Inflammatory macrophage (primary cell): ENCODE data around the gene APH1B.
"Not testable (repeated sequence)": the region's sequence is repeated elsewhere in the genome, so short reads cannot be mapped to it uniquely, and the experiment has no call there.

ENCODE experiments used
- DNase-seq, 2 donors: peaks; one replicate each; pipeline ENCODE4 v3.0.0-alpha.2; 2020 to 2022

APH1B gene

DNA sequence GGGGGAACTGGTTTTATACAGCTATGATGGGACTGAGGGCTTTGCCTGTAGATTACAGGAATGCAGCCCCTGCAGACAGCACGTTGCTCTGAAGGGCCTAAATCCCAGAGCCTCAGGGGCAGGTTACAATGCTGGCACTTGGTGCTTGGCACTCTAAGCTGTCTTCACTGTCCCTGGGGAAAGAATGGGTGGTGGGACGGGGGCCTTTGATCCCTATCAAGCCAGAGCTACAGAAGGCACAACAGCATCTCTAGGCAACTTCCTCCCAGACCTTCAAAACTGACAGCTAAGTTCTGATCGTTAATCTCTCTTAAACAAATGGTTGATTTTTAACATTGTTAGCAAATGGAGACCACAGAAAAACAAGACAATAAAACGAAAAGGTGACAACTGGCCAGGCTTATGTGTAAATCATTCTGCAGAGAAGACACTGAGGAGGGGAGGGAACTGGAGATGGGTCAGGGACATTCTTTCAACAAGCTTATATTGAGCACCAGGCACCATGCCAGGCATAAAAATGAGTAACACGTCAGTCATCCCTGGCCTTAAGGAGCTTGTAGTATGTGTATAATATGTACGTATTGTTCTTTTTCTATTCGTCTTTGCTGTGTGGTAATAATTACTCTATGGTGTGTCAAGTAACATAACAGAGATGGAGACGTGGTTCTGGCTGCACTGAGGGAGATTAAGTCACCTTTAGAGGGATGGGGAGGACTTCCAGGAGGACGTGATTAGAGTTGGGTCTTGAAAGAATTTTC lies 55.1 kb downstream of the APH1B start:
- DNase-seq = no peak

DNA sequence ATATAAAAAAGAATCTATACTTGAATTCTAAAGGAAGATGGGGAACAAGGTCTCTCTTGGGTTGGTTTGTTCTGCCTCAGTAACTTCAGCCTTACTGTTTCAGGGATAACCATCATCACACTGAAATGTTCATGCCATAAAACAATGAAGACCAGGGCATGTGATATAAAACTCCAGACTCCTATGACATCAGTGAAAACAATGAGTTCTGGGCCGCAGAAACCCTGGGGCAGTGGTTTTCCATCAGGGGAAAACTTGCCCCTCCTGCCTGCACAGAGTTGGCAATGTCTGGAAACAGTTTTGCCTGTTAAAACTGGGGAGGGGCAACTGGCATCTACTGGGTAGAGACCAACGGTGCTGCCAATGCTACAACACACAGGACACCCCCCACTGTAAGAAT lies 57.4 kb downstream of the APH1B start:
- DNase-seq = no peak

DNA sequence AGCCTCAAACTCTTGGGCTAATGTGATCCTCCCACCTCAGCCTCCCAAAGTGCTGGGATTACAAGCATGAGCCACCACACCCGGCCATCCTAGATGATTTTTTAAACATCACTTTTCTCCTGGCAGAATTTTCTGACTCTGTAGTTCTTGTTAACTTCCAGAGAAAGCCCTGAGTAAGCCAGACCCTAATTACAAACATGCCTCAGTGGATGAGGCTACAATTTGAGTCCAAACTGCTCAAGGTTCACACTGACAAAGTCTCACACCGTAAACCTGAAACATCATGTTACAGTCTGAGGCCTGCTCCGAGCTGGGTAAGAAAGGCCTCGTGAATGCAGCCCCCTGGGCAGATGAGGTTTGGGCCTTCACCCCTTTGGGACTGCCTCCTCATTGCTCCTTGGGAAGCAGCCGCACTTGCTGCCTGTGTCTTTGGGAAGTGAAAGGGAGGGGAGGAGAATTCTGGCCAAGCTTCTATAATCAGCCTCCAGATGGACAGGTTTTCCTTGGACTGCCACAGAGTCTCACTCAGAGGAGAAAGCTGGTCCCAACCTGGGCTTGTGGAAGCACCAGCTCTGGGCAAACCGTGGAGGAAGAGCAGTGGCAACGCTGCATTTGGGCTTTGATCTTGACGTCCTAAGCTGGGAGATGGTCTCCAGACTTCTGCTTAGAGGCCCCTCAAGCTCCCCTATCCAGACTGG lies 58.3 kb downstream of the APH1B start:
- DNase-seq = no peak

DNA sequence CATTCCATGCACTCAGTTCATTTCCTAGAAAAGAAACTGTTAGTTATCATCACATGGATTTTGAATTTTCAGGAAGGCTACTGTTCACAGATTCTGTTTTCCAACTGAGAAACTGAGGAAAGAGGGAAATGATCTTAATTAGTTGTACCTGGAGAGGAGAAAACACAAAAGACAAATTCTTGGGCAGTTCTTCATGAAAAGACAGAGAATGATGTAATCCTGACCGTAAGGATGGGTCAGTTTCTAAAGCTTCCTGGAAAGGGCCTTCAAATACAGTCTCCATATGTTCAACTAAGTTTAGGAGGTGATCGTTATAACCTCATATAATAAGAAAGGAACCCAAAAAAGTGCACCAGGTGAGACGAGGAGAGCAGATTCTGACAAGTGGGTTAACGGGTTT lies 59.6 kb downstream of the APH1B start:
- no peak for DNase-seq

DNA sequence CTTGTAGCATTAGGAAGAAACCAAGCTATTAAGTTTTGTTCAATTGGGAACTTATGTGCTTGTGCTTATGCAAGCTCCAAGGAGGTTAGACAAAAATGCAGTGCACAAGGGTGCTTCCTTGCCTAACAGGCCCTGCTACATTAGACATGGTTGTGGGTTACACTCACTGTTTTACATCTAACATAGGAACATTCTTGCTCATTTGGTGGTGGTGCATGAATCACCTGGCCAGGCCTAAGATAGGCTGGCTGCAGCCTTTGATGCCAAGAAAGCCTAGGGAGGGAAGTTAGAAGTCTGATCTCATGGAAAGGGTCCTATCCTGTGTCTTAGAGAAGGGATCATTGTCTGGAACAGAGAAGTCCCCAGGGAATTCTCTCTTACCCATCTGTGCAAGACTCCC lies 60.8 kb downstream of the APH1B start:
- DNase-seq = no peak

DNA sequence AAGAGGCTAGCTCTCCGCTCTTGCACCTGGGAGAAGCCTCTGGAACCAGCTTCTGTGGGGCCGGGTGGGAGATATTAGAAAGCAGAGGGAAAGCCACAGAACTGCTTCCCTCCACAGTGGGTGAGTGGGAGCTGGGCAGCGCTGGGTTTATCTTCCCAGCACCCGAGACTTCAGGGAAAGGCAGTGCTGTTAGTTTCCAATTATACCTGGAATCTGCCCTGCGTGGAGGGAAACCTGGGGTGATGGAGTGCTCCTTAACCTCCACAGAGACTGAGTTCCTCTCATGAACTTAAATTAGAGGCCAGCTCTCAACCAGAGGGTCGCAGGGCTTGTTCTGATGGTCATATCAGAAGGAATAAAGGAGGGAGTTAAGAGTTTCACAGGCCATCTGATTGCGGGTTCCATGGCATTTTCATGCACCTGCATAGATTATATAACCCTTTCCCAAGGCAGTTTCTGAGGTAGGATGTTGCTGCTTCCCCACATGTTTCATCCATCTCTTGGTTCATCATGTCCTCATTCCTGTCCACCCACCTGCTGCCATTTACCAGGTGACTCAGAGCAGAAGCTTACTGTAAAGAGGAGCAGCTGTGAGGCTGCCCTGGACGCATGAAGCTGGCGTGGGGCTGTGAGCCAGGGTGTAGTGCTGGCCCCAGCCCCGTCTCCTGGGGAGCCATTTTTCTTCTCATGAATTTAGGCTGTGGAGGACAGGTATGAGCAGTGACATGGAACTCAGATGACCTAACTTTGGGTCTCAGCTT lies 61.8 kb downstream of the APH1B start:
- no peak for DNase-seq

DNA sequence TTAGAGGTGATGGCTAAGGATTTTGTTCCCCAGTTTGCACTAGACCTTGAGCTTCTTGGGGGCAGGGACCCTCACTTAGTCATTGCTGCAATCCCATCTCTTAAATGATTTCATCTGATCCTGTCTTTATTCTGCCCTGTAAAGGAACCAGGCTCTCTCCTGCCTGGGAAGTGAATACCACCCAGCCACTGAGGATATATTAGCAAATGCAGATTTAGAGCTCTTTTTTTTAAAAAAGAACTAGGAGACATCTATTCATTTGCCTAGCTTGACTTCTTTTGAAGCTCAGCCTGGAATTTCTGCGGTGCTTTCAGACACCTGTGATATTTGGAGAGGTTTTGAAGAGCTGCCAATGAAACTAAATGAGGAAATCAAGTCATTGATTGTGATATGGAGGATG lies 62.4 kb downstream of the APH1B start:
- DNase-seq = no peak

DNA sequence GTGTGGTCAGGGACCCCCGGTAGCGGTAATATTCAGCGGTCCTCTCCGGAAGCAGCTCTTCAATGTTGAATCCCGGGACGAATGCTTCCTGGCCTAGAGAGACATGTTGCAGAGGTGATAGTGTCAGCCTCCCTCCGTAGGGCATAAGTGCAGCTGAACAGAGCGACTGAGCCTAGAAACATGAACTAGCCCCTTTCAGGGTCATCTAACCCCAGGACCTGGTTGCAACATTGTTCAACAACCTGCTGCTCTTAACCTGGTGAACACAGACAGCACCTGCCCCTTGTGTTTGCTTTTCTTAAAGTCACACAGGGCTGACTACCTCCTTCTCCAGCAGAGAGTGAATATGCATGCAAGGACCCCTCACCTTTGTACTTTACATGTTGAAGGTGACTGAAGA lies 62.9 kb downstream of the APH1B start:
- DNase-seq = no peak

DNA sequence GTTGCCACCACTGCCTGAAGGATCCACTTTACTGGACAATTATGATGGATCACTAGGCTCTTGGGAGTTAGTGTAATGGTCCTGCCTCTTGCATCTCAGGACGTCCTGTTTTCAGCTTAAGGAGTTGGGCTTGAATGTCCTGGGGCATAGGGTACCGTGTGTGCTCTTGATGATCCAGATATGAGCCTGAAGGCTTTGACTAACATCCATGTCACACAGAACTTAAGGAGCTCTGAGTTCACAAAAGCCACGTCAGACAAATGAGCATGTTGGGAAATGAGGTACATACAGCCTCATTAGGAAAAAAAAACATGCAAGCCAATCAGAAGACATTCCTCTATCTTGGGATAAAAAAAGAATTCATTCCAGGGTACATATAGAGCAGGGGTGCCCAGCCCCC lies 63.5 kb downstream of the APH1B start:
- no peak for DNase-seq

DNA sequence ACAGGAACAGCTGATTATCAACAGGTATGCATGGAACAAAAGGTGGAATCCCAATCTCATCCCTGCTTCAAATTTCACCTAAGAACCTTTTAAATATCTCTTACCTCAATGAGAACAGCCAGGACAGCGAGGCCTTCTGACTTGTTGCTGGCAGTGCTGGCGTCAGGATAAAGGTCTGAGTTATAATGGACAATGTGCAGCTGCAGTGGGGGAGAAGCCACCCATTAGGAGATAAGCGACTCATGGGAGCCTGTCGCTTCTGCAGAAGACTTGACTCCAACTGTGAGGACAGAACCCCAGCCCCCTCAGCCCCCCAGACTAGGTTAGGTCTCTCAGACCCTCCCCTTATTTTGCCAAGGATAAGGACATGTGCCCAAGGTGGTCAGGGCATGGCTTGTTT lies 64.5 kb downstream of the APH1B start:
- no peak for DNase-seq

DNA sequence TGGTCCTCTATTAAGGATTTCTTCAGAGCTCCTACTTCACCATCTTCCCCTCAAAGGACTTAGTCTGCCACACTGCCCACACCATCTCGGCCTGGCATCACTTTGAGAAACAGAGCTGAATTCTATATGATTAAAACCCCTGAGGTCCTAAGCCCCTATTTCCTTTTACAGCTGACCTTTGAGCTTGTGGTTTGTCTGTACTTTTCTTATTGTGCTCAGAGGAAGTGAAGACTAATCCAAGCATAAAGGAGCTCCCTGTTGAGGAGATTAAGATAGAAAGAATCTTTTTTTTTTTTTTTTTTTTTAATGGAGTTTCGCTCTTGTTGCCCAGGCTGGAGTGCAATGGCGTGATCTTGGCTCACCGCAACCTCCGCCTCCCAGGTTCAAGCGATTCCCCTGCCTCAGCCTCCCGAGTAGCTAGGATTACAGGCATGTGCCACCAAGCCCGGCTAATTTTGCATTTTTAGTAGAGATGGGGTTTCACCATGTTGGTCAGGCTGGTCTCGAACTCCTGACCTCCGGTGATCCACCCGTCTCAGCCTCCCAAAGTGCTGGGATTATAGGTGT lies 65.7 kb downstream of the APH1B start:
- not testable (repeated sequence) for DNase-seq

DNA sequence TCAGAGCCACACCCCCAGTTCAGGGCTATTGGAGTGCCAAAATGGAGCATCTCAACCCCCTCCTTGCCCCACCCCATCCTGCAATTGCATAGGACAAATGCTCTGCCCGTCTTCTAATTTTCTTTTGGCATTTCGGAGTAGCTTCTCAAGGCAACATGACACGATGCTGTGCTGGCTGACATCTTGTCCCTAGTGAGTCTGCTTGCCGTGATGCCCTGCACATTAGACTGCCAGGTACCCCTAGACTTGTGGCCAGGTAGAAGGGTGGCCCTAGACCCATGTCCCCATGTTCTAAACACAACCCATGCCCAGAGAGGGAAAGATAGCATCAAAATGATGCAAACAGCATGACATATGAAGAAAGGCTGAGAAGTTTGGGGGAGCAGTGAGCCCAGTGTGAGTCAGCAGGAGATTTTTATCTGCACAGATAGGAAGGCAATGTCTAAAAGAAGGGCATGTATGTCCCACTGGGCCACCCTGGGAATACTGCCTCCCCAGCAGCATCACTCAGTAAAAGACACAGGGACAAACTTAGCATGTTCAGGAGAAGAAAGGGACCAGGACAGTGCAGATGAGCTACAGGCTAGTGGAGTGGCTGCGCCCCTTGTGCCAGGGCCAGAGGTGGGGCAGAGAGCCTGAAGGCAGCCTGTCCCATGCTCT lies 67.5 kb downstream of the APH1B start:
- DNase-seq = no peak

DNA sequence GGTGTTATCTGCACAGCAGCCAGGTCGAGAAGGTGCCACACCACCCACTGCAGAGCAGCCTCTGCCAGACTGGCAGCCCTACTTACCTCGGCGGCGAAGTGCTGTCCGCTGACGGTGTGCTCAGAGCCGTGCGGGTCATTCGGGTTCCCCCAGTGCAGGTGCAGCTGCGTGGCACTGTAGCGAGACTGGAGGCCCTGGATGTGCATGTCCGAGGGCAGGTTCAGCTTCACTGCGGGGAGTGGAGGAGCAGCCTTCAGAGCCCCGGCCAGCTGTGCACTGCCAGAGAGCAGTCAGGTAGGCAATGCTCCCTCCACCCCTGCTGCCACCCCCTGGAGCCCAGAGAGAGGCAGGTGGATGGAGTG lies 68.0 kb downstream of the APH1B start:
- DNase-seq = no peak

DNA sequence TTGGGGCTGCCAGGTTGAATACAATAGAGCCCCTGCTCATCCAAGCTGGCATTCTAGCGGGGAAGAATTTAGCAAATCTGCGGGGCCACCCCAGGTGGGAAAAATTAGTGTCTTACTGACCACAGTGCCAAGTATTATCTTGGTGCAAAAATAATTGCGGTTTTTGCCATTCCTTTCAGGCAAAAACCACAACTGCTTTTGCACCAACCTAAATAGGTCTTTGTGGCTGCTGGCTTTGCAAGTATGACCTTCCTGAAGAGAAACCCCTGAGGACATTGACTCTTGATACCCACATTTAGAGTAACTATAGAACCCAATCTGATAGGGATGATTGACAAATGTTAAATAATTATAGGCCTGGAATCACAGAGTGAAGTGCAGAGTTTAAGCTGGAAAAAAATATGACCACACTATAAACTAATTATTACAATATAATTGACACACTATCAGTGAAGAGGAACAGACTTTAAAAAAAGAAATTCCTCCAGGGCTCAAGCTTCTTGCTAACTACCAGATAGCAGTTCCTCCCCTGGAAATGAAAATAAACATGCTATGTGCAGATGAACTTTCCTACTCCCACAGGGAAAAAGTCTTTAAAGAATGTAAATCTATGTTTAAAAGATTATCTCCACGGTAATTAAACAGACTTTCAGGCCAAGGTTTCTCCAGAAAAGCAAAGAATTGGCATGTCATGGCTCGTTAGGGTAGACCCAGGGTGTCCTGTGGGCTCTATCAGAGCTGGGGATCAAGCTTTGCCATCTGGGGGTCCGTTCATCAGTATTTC lies 69.9 kb downstream of the APH1B start:
- DNase-seq = peak in 1 of 2 donors; percentile 10

DNA sequence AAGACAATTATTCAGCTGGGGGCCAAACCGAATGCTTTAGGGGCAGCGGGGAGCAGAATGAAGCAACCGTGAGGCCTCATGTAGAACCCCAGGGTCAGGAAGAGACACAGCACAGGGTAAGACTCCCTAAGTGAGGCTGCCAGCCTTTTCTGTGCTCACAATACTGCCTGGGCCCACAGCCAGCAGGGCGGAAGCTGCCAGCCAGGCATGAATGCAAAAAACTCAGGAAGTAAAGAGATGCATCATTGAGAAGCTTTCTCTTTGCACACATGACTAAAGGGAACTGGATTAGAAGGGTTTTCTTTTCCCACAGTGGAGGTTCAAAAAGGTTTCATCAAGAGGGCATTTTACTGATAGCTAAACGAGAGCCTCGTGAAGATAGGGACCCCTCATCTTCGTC lies 71.0 kb downstream of the APH1B start:
- DNase-seq = peak; percentile 58 to 74

DNA sequence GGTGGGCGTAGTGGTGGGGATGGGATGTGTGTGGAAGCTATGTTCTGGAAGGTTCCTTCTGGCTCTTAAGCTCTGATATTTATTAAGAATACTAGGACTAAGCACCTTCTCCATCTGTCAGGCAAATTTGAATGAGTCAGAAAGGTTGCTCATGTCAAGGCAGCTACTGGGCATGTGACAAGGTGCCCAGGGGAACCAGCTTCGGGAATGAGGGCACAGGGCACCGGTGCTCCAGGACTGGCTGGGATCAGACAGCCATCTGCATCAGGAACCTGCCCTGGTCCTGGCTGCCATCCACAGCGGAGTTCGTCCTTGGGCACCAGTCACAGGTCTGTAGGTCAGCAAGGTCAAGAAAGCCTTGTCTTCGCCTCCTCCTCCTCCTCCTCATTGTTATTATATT lies 71.8 kb downstream of the APH1B start:
- no peak for DNase-seq

DNA sequence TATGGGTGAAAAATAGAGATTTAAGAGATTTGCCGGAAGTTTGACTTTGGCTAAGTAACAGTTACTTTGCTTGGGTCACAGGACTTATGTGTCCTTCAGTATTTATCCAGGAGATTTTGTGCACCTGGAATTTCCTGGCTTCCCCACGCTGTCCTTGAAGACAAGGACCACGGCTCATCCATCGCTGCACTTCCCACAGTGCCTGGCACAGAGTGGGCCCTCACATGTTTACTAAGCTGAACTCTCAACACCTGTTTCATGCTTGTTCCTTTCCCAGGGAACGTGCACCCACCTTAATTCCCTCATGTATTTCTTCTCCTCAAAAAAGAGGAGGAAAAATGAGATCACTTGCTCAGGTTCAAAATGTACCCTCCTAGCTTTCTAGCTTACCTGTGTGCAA lies 72.2 kb downstream of the APH1B start:
- DNase-seq = no peak

DNA sequence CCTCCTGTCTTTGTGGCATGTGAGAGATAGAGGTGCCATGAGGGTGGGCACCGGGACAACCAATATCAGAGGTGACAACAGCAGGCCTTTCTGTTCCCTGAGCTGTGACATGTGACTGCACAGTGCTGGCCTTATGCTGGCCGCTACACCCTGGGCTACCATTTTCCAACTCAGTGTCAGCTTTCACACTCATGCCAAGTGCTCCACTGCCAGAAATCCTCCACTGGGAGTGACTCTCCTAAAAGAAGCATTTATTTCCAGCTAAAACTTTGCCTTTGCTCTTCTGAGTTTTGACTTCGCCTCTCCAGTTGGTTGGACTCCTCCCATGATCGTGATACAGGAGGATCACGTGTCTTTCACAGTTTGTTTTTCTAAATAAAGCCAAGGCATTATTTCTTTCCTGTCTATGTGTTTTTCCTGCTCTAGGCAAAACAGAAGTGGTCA lies 72.8 kb downstream of the APH1B start:
- no peak for DNase-seq

DNA sequence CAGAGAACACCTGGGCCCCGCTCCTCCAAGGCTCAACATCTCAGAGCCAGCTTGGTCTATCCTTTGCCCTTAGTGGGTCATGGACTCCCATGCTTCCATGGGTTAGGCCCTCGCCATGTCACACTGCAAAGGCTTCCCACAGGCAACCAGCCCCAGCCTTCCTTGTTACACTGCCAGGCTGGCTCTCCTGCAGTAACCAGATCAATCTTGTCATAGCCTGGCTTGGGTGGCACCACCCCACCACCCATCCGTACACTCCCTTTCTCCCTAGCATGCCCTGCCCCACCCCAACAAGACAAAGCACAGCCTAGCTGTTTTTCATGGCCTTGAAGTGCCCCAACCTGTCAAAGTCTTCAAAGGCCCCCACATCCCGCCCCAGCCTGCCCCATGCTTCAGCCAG lies 73.8 kb downstream of the APH1B start:
- DNase-seq = no peak

DNA sequence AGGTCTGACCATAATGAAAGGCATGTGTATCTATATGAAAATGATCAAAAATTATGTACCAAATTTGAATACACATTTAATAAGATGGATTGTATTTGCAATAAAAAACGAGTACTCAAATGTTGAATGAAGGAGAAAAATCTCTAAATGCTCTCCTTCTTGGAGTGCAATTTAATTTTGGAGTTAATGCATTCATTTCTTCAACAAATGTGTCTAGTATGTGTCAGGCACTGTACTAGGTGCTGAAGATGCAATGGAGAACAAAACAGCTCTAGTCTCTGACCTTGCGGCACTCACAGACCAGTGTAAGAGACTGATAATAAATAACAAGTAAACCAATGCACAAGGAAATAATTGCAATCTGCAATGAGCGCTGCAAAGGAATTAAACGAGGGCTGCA lies 75.4 kb downstream of the APH1B start:
- no peak for DNase-seq

DNA sequence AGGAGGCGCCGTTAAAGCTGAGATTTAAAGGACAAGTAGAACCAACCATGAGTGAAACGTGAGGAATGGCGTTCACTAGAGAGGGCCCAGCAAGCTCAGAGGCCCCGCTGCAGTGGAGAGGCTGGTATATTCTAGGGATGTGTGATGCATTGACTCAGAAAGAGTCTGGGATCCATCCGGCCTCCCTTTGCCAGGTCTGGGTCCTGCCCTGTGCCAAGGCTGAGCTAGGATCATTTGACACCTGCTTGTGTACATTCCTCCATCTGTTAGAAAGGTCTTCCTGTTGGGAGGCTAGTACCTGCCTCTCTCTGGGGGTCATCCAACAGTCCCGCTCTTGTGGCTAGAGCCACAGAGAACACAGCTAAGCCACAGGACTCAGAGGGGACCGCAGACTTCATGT lies 75.9 kb downstream of the APH1B start:
- DNase-seq = no peak

DNA sequence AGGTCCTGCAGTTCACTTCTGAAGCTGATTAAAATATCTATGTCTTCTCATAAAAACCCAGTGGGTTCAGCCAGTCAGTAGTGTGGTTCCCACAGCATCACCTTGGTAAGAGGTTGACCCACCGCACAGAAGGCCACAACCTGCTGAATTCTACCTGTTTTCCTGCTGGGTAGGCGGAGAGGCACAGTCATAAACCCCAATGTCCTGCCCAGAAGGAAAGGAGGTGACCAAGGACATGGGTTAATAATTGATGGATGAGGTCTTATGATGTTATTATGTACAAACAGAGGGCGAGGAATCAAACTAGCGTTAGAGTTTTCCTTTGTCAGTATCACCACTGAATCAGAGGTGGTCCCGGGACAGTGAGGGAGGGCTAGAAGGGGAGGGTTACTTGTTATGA lies 76.5 kb downstream of the APH1B start:
- DNase-seq = no peak
